Osteocyte (in vitro differentiated cells): ENCODE data around the gene SPHK2. TPM values are rescaled to one million over a fixed set of nuclear protein-coding genes. Genes with fewer than 3 reads are reported as not detected.
"Not testable (repeated sequence)": the region's sequence is repeated elsewhere in the genome, so short reads cannot be mapped to it uniquely, and the experiment has no call there.

Experiments used
- DNase-seq: peaks from one replicate; pipeline ENCODE4 v3.0.0; 2021; ENCODE audit warnings: mixed read lengths; ENCODE audit not compliant: unreplicated experiment; ENCODE audit errors: extremely low spot score
- H3K27ac Mint-ChIP-seq: one replicate; pipeline ENCODE4 v1.8.0; 2021; ENCODE audit warnings: mild to moderate bottlenecking, mixed read lengths; ENCODE audit not compliant: unreplicated experiment
- H3K27me3 Mint-ChIP-seq: one replicate; pipeline ENCODE4 v1.8.0; 2021; ENCODE audit warnings: mixed read lengths; ENCODE audit not compliant: unreplicated experiment
- H3K36me3 Mint-ChIP-seq: one replicate; pipeline ENCODE4 v1.8.0; 2021; ENCODE audit warnings: mixed read lengths; ENCODE audit not compliant: unreplicated experiment
- H3K4me1 Mint-ChIP-seq: one replicate; pipeline ENCODE4 v1.8.0; 2021; ENCODE audit warnings: mixed read lengths; ENCODE audit not compliant: unreplicated experiment
- H3K4me3 Mint-ChIP-seq: one replicate; pipeline ENCODE4 v1.8.0; 2021; ENCODE audit warnings: mild to moderate bottlenecking, moderate library complexity, mixed read lengths; ENCODE audit not compliant: unreplicated experiment
- H3K9me3 Mint-ChIP-seq: one replicate; pipeline ENCODE4 v1.8.0; 2021; ENCODE audit warnings: mixed read lengths; ENCODE audit not compliant: unreplicated experiment
- CTCF ChIP-seq: fragments of 200-600 bp; sonication (generic); IDR thresholded peaks from 2 replicates; pipeline ENCODE4 v1.5.0; 2021; ENCODE audit warnings: antibody characterized with exemption, mild to moderate bottlenecking, moderate library complexity
- total RNA-seq: library from RNA; stranded (reverse); gene quantifications from 2 replicates; pipeline ENCODE4 v1.2.1, GENCODE V29; 2021

SPHK2 gene
- total RNA-seq, 1 donor from 2014 or later: 34.7 TPM

GRCh38 chr19:48630296-48631063 lies 11.2 kb downstream of the SPHK2 start:
- DNase-seq: no peak
- peaks cover 60% of the 10 kb centered on the region for H3K4me1 Mint-ChIP-seq
- peak; percentile 45 for TF ChIP-seq CTCF

GRCh38 chr19:48631225-48631624 lies 11.9 kb downstream of the SPHK2 start:
- Mint-ChIP-seq H3K4me1 (peaks cover 63% of the 10 kb centered on the region), H3K36me3 (peaks cover 7% of the 10 kb centered on the region), H3K27me3 (no peaks in the 10 kb centered on the region), H3K9me3 (no peaks in the 10 kb centered on the region), H3K27ac (peak overlapping the region; percentile 92), H3K4me3 (peak overlapping the region; percentile 60)
- TF ChIP-seq CTCF: no peak
- no peak for DNase-seq

More at GRCh38 chr19:48630296-48631063, 11.2 kb downstream of the SPHK2 start:
- Mint-ChIP-seq H3K4me3 (peak overlapping the region; percentile 60), H3K9me3 (no peaks in the 10 kb centered on the region), H3K27me3 (no peaks in the 10 kb centered on the region), H3K36me3 (peaks cover 7% of the 10 kb centered on the region), H3K27ac (peak overlapping the region; percentile 92)

- H3K9me3 Mint-ChIP-seq, H3K4me3 Mint-ChIP-seq, H3K27me3 Mint-ChIP-seq, H3K36me3 Mint-ChIP-seq, DNase-seq: not testable (repeated sequence)
- H3K27ac Mint-ChIP-seq: peak overlapping the region; percentile 93
- peaks cover 68% of the 10 kb centered on the region for H3K4me1 Mint-ChIP-seq
These were observed 13.0 kb downstream of the SPHK2 start for GRCh38 chr19:48632286-48632685.

GRCh38 chr19:48632692-48633147 lies 13.4 kb downstream of the SPHK2 start:
- H3K27me3 Mint-ChIP-seq: no peaks in the 10 kb centered on the region
- no peak for TF ChIP-seq CTCF
- H3K36me3 Mint-ChIP-seq: peaks cover 7% of the 10 kb centered on the region
- peaks cover 71% of the 10 kb centered on the region for H3K4me1 Mint-ChIP-seq
- H3K27ac Mint-ChIP-seq: peak overlapping the region; percentile 93
- DNase-seq: no peak
- no peaks in the 10 kb centered on the region for H3K9me3 Mint-ChIP-seq
- H3K4me3 Mint-ChIP-seq: no peak overlapping the region

GRCh38 chr19:48633148-48634035 lies 14.1 kb downstream of the SPHK2 start:
- Mint-ChIP-seq H3K9me3 (no peaks in the 10 kb centered on the region), H3K4me3 (peak overlapping the region; percentile 76), H3K4me1 (peaks cover 75% of the 10 kb centered on the region), H3K36me3 (peaks cover 7% of the 10 kb centered on the region), H3K27ac (peak overlapping the region; percentile 93), H3K27me3 (no peaks in the 10 kb centered on the region)
- no peak for DNase-seq
- TF ChIP-seq CTCF: no peak
